Lower lobe of right lung (tissue), 2 donors: Measurements from ENCODE around the gene FRMD4A. TPM values are rescaled to one million over a fixed set of nuclear protein-coding genes. Genes with fewer than 3 reads are reported as not detected.

Experiments used
- ATAC-seq, 2 donors: fragments of 200-7000 bp; cut with Tn5 transposase; one replicate each; pipeline ENCODE4 v1.9.1; 2020 to 2022; ENCODE audit warnings: mild to moderate bottlenecking in 2 of 2, moderate library complexity in 2 of 2
- DNase-seq: peaks from one replicate; pipeline ENCODE4 v3.0.0-alpha.2; 2020
- H3K27ac ChIP-seq: fragments of 200-600 bp; one replicate; pipeline ENCODE4 v1.8.0; 2022
- H3K27me3 ChIP-seq: fragments of 200-600 bp; one replicate; pipeline ENCODE4 v1.8.0; 2022; ENCODE audit warnings: low read depth
- H3K36me3 ChIP-seq: fragments of 200-600 bp; one replicate; pipeline ENCODE4 v1.8.0; 2022; ENCODE audit warnings: mild to moderate bottlenecking
- H3K4me1 ChIP-seq: fragments of 200-600 bp; one replicate; pipeline ENCODE4 v1.8.0; 2022
- H3K4me3 ChIP-seq: fragments of 200-600 bp; one replicate; pipeline ENCODE4 v1.8.0; 2022; ENCODE audit warnings: mild to moderate bottlenecking
- H3K9me3 ChIP-seq: fragments of 200-600 bp; one replicate; pipeline ENCODE4 v1.8.0; 2022
- intact Hi-C: fragments of 100-400 bp; cut with DNase I; formaldehyde crosslinking; loops from one replicate; pipeline ENCODE4 v1.11.0; 2022
- total RNA-seq: library from RNA; stranded (reverse); fragmentation: NEBNext Ultra II Directional; extraction: Animal tissue kit (Norgen Biotek cat#: 25700); gene quantifications from one replicate; pipeline ENCODE4 v1.2.1, GENCODE V29; 2021
- TF ChIP-seq, protein P1 (sequence below): fragments of 200-600 bp; IDR thresholded peaks from one replicate; pipeline ENCODE4 v1.8.0; 2022; ENCODE audit warnings: antibody characterized with exemption, mild to moderate bottlenecking
- donor health status: DM: no; HTN: yes; CAD: no; lungs with severe emphysema.

Gene FRMD4A
- total RNA-seq, 1 donor from 2014 or later: 64.8 TPM

DNA sequence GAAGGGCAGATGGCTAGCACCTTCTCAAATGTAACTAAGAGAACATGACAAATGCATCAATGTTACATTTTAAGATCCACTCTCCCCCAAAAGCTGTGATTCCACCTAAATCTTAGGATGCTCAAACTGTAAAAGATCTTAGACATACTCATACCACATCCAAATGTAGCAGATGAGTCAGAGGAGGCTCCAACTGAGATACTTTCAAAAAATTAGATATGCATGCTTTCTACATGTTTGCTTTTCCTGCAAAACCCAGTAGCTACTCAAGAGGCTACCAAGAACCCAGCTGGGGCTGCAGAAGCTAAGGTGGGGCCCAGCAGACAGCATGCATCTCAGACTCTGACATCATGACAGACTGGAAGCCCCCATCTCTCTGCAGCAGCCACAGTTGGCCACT is 31.4 kb upstream of the FRMD4A start:
- H3K4me3 ChIP-seq: no peak overlapping the region
- intact Hi-C loops: no loop called here
- no peaks in the 10 kb centered on the region for H3K9me3 ChIP-seq
- ATAC-seq (no peak), DNase-seq (no peak)
- no peaks in the 10 kb centered on the region for H3K36me3 ChIP-seq
- no peaks in the 10 kb centered on the region for H3K4me1 ChIP-seq
- H3K27me3 ChIP-seq: no peaks in the 10 kb centered on the region
- TF ChIP-seq, protein P1, sequence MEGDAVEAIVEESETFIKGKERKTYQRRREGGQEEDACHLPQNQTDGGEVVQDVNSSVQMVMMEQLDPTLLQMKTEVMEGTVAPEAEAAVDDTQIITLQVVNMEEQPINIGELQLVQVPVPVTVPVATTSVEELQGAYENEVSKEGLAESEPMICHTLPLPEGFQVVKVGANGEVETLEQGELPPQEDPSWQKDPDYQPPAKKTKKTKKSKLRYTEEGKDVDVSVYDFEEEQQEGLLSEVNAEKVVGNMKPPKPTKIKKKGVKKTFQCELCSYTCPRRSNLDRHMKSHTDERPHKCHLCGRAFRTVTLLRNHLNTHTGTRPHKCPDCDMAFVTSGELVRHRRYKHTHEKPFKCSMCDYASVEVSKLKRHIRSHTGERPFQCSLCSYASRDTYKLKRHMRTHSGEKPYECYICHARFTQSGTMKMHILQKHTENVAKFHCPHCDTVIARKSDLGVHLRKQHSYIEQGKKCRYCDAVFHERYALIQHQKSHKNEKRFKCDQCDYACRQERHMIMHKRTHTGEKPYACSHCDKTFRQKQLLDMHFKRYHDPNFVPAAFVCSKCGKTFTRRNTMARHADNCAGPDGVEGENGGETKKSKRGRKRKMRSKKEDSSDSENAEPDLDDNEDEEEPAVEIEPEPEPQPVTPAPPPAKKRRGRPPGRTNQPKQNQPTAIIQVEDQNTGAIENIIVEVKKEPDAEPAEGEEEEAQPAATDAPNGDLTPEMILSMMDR: no peak
- H3K27ac ChIP-seq: no peak overlapping the region

DNA sequence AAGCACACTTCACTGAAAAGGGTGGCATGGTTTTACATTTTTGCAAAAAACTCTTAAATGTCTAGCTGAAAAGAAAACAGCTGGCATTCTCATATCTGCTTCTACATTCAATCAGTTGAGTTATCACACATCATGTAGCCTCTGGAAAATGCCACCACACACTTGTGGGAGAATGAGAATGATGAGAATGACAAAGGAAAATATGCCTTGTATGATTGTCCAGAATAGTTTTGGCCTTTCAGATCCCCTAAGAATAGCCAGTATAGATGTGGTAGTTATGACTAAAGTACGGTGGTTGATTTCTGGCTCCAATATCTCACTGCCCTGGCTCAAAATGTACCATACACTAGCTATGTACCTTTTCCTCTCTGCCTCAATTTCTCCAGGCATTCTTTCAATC is 30.2 kb upstream of the FRMD4A start:
- Histone ChIP-seq H3K27me3 (no peaks in the 10 kb centered on the region), H3K4me1 (no peaks in the 10 kb centered on the region), H3K27ac (no peak overlapping the region), H3K36me3 (no peaks in the 10 kb centered on the region), H3K9me3 (no peaks in the 10 kb centered on the region), H3K4me3 (no peak overlapping the region)
- ATAC-seq (no peak), DNase-seq (no peak)
- intact Hi-C loops: no loop called here
- TF ChIP-seq, protein P1: no peak

DNA sequence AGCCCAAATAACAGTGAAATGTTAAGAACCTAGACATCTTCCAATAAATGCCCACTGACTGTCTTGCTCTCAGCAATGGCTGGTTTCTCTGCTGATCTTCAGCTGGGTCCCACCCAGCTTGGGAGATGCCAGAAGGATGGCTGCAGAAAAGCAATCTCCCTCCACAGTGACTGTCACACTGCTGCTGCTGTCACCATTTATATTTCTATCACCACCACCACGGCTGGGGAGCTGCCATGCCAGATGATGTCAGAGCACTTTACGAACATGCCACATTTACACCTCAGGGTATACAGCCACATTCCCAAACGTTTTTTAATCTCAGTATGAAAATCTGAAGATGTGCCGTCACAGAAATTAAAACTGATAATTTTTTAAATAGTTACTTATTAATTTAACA is 29.8 kb upstream of the FRMD4A start:
- DNase-seq (no peak), ATAC-seq (no peak)
- Histone ChIP-seq H3K9me3 (no peaks in the 10 kb centered on the region), H3K27ac (no peak overlapping the region), H3K4me1 (no peaks in the 10 kb centered on the region), H3K36me3 (no peaks in the 10 kb centered on the region), H3K27me3 (no peaks in the 10 kb centered on the region), H3K4me3 (no peak overlapping the region)
- intact Hi-C loops: no loop called here
- TF ChIP-seq, protein P1: no peak

DNA sequence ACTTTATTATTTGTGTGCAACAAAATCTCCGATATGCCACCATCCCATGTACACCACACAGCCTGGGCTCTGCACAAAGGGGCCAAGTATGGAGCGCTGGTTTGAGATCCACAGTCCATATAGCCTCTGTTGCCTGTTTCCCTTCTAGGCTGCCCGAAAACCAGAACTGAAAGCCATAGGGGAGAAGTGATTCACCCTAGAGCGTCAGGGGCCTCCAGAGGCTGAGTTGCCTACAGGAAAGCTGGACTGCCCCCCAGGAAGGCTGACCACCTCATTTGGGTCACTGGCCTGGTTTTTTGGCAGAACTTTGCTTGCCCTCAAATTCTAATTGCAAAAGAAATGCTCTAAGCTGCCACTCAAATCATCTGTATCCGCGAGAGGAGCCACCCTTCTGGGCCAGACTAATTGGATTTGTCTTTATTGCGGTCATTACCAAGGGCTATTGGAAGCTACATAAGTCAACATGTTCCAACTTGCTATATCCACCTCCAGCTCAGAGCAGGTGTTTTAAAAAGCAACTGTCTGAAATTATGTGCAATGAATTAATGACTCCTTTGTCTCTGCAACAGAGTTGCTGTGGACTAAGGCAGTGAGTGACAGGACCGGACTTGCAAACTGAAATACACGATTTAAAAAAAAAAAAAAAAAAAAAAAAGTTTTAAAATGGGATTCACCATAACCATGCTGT is 28.3 kb upstream of the FRMD4A start:
- no peaks in the 10 kb centered on the region for H3K27me3 ChIP-seq
- H3K9me3 ChIP-seq: no peaks in the 10 kb centered on the region
- no peak for ATAC-seq
- H3K36me3 ChIP-seq: no peaks in the 10 kb centered on the region
- H3K4me3 ChIP-seq: no peak overlapping the region
- TF ChIP-seq, protein P1: no peak
- no peak for DNase-seq
- intact Hi-C loops: no loop called here
- no peaks in the 10 kb centered on the region for H3K4me1 ChIP-seq
- no peak overlapping the region for H3K27ac ChIP-seq

DNA sequence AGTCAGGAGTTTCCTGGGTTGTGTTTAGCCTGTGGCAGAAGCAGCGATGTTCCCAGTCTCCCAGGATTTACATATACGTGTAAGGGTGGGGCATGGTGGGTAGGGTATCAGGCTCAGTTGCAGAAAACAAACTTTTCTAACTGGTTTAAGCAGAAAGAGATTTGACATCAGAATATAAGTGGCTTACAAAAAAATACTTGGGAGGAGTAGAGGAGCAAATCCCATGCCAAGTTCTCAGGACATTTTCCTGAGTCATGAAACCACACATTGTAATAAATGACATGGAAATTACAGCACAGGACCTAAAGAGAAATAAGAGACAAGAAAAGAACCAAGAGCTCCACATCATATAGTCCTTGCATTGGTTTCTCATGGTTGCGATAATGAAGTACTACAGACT is 26.2 kb upstream of the FRMD4A start:
- intact Hi-C loops: no loop called here
- H3K4me1 ChIP-seq: no peaks in the 10 kb centered on the region
- ATAC-seq (no peak), DNase-seq (no peak)
- TF ChIP-seq, protein P1: no peak
- H3K9me3 ChIP-seq: no peaks in the 10 kb centered on the region
- H3K36me3 ChIP-seq: no peaks in the 10 kb centered on the region
- no peak overlapping the region for H3K4me3 ChIP-seq
- no peaks in the 10 kb centered on the region for H3K27me3 ChIP-seq
- no peak overlapping the region for H3K27ac ChIP-seq
